ENCODE results near the gene ATG7.
"Not testable (repeated sequence)": the region's sequence is repeated elsewhere in the genome, so short reads cannot be mapped to it uniquely, and the experiment has no call there.

The ATG7 gene

DNA sequence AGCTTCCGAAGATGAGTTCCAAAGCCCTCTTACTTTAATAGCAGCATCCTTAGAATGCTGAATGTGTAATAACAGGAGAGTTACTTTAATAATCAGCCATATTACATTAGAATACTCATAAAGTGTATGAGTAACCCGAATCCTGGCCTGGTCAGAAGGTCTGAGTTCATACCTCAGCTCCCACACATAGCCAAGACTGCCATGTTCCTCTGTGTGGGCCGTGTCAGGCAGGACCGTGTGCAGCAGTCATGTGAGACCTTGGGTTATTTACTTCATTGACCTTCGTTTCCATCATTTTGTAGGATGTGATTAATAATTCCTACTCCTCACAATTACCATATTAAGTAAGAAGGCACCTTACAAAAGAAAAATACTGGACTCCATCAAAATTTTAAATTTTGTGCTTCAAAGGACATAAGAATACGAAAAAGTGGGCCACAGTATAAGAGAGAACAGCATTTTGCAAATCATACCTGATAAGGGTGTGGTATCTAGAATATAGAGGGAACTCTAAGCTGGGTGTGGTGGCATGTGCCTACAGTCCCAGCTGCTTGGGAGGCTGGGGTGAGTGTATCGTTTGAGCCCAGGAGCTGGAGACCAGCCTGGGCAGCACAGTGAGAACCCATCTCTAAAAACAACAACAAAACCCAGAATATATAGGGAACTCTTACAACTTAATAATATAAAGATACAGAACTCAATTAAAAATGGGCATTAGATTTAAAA lies 163.4 kb downstream of the ATG7 start:
- no peak for DNase-seq

DNA sequence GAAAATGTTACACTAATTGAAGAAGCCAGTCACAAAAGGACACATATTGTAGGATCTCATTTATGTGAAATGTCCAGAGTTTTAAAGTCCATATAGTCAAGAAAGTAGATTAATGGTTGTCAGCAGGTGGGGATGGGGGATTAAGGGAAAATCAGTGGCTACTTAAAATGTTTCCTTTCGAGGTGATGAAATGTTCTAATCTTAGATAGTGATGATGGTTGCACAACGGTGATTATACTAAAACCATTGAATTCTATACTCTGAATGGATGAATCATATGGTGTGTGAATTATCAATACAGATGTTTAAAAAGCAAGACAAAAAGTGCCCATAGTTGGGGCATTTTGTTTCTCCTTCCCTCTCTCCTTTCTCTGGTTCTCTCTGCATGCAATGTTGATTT lies 164.6 kb downstream of the ATG7 start:
- DNase-seq = no peak

DNA sequence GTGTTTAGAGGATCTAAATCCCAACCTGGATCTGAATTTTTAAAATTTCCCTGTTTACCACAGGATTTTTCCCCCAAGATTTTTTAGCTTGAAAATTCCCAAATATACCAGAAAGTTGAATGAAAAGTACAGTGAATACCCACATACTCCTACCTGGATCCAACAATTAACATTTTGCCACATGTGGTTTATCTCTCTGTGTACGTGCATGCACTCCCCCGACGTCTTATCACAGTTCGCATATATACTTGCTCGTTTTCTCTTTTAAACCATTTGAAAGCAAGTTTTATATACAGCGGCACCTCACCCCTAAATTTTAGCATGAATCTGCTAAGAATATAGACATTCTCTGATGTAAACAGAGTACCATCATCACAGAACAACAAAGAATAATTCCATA lies 165.3 kb downstream of the ATG7 start:
- DNase-seq = no peak

DNA sequence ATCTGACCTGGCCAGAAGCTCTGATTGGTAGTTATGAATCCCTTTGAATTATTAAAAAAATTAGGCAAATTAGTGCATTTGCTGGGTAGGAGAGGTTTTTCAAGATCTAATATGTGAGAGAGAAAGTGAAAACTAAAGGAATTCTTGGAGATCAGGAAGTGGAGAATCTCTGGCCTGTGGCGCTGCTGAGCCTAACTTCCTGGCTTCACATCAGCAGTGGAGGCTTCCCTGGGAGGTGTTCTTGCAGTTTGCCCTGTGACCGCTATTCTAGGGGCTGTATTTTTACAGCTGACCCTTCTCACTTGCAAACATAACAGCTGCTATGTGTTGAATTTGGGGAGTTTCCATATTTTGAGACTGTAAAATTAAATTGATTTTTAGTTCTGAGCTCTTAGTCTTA lies 166.4 kb downstream of the ATG7 start:
- no peak for DNase-seq

DNA sequence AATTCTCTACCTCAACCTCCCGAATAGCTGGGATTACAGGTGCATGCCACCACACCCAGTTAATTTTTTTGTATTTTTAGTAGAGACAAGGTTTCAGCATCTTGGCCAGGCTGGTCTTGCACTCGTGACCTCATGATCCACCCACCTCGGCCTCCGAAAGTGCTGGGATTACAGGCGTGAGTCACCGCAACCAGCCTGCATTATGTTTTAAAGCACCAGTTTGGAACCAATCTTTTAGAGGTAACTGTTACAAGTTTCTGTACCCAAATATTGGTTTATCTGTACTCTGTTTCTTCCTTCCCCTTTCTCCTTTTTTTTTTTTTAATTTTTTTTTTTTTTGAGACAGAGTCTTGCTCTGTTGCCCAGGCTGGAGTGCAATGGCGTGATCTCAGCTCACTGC lies 169.1 kb downstream of the ATG7 start:
- DNase-seq = not testable (repeated sequence)

DNA sequence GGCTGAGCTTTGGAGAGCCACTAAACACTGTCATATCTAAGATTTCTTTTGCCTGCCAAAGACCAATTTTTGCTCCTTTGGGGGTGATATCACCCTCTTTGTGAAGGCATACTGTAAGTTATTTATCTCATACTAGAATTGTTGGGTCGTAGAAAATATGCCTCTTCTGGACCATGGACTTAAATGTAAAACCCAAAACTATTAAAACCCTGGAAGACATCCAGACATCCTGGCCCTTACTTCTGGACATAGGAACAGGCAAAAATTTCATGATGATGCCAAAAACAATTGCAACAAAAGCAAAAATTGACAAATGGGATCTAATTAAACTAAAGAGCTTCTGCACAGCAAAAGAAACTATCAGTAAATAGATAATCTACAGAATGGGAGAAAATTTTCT lies 172.2 kb downstream of the ATG7 start:
- no peak for DNase-seq

DNA sequence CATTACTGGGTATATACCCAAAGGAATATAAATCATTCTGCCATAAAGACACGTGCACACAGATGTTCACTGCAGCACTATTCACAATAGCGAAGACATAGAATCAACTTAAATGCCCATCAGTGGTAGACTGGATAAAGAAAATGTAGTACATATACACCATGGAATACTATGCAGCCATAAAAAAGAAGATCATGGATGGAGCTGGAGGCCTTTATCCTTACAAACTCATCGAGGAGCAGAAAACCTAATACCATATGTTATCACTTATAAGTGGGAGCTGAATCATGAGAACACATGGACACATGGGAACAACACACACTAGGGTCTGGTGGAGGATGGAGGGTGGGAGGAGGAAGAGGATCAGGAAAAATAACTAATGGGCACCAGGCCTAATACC lies 173.0 kb downstream of the ATG7 start:
- DNase-seq = not testable (repeated sequence)

DNA sequence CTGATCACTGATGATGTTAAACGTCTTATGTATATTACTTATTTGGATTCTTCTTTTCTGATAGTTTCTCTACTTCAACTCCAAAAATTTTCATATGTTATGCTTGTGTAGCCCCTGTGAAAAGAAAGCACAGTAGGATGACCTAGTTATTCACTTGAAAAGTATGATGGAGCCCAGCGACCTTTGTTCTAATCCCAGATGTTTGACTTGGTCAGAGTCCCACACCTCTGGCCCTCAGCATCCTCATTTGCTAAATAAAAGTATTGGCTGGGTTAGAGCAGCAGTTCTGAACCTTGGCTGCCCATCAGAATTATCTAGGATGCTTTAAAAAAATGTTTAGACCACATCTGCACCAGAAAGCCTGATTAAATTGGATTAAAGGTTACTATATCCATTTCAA lies 173.7 kb downstream of the ATG7 start:
- peak; percentile 55 for DNase-seq

DNA sequence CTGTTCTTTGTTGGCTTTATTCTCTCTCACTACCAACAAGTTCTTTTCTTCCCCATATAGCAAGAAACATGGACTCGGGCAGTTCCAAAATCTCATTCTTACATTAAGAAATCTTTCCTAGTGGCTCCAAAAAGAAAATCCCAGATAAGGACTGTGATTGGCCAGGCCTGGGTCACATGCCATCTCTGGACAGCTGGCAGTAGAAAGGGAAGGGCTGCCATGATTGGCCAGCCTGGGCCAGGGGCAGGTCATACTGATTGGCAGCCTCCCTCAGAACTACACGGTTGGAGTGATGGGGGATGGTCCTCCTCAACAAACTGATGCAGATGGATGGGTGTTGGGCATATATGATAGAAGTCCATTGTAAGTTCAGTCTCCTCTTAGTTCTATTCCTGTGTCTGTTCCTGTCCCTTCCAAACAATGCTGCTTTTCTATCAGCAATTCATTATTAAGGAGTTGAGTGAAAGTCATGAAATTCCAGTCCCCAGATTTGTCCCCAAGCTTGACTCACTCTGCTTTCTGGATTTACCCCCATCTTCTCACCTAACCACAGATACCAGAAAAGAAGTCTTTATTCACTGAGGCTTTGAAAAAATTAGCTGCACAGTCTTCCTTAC lies 175.5 kb downstream of the ATG7 start:
- no peak for DNase-seq

DNA sequence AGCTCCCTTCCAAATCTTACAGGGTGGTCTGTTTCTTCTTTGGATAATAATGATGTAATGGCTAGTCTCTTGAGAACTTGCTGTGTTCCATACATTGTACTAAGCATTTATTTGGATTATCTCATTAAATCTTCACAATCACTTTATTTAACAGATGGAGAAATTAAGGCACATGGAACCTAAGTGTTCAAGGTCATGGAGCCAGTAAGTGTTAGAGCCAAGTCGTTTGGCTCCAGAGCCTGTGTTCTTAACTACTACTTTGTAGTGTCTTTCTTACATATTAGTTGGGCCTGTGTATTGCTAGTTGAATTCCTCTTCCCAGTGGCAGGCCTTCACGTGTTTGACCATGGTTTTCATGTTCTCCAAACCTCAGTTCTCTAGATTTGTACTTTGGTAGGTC lies 177.8 kb downstream of the ATG7 start:
- DNase-seq = no peak

DNA sequence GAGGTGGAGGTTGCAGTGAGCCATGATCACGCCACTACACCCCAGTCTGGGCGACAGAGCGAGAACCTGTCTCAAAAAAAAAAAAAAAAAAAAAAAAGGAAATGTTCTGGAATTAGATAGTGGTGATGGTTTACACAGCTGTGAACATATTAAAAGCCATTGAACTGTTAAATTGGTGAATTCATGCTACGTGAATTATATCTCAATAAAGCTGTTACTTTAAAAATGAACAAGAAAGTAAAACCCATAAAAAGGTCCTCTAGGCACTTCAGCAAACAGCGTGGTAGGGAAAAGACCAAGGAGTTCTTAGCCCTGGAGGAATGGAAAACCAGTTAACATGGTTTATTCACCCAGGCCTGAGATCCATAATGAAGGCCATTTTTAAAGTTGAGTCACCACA lies 180.1 kb downstream of the ATG7 start:
- no peak for DNase-seq

DNA sequence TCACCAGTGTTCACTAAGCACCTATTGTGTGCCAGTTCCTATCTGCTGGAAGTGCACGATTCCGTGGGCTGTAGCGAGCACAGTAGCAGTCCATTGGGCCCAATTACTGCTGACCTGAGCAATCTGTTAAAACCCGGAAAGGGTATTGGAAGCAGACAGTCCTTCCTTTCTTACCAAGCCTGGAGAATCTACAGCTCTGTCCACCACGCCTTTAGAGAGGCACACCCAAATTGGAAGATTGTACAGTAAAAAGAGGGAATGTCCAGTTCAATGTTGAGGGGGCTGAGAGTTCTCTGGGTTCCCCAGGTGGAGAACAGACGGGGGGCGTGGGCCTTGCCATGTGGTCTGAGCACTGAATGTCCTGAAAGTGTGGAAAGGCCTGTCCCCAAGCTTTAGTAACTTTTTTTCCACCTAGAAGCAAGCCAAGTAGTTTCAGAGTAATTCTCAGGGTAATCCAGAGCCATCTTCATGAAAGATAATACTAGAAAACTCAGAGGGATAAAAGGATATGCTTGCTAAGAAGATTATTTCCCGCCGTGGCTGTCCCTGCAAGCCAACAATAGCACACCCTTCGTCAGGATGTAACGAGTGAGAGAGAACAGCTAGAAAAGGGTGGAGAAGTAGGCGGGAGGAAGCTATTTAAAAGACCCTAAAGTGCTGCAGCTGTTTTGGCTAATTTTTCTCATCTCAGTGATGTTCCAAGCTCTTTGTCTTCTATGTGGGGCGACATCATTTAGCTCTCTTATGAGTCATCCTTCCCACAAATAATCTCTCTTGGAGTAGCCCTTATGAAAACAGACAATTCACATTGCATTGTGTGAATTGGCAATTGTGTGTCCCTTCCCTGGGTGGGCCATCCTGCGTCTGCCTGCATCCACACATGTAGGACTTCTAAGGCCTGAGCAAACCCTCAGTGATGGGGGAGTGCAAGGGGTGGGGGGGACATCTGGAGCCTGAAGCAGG lies 181.0 kb downstream of the ATG7 start:
- peak; percentile 53 for DNase-seq

DNA sequence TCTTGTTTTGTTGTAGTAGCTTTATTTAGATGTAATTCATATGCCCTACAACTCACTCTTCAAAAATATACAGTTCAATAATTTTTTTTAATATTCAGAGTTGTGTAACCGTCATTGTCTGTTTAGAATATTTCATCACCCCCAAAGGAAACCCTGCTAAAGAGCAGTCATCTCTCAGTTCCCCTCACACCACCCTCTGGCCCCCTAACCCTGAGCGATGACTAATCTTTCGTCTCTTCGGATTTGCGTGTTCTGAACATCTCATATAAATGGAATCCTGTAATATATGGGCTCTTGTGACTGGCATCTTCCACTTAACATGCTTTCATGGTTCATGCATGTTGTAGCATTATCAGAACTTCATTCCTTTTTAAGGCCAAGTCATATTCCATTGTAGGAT lies 183.8 kb downstream of the ATG7 start:
- no peak for DNase-seq

DNA sequence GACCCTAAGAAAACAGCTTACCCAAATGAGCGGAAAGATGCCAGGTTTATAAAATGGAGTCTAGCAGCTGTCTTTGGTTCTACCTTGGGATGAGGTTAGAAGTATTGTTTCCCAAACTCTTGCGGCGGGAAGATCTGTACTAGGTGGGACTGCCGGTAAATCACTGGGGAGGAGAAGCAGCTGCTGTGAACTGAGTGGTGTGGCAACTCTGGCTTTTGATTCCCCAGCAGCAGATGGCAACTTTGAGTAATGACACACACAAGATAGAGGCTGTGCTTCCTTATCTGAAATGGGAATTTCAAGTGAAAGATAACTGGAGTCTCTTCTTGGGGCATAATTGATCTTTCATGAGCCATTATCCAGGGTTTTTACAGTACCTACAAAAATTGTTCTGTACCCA lies 184.9 kb downstream of the ATG7 start:
- DNase-seq = no peak

DNA sequence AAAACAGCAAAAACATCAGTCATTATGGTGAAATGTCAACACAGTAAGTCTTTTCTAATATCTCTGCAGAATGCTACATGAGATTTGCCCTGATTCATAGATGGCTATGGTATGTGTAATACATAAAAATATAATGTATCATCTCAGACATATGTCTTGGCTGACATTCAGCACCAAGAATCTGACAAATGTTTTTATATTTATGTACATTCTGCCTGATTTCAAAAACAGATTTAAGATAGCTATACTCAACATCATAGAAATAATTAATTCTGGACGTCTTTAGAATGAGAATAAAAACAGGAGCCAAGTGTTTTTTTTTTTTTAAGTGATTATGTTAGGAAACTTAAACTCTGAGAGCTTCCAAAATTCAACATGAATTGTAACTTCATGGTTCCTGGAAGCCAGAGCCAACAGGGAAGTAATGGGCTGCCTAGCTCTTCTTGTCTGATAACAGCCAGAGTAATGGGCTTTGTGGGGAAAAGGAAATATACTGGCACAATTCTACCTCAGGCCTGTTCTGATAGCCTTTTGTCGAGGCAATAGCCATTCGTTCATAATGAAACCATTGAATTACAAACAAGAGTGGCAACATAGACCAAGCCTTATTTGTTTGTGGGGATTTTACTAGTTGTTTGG lies 187.1 kb downstream of the ATG7 start:
- no peak for DNase-seq

DNA sequence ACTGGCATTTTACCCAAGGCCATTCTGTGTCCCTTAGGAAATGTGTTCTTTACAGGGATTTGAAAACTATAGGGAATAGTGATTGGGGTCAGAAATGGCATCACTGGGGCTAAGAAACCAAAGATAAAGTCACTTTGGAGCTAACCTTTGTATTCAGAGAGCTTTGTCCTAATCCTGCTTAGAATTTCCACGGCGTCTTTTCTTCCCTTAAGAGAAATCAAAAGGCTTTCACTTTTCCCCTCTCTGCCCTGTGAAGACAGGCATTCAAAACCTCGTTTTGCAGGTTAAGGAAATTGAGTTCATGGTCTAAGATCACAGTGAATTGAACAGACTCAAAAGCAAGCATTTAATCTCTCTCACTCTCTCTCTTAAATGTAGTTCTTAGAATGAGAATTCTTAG lies 189.0 kb downstream of the ATG7 start:
- DNase-seq = no peak

DNA sequence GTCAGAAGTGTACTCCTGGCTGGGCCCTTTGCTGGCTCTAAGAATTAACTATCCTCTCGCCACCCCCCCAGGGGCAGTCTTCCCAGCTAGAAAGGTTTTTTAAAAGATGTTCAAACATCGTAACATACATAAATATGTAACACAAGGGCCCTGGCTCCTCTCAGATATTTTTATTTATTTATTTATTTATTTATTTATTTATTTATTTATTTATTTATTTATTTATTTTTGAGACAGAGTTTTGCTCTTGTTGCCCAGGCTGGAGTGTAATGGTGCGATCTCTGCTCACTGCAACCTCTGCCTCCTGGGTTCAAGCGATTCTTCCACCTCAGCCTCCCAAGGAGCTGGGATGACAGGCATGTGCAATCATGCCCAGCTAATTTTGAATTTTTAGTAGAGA lies 190.5 kb downstream of the ATG7 start:
- not testable (repeated sequence) for DNase-seq

DNA sequence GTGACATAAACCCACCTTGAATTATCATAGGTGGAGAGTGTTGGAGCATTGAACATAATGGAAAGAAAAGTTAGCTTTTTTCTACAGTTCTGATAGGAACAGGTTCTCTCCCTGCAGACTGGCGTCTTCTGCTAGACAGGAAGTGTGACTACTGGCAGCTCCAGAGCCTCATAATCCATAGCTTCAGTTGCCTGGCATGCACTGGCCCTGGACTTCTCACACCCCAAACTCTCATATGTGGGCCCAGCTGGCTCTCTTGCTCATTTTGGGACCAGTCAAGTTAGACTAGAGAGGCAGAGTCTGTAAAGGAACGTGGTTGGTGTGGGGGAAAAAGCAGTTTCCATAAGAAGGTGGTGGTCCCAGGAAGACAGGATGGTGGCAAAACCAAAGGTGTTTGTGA lies 191.4 kb downstream of the ATG7 start:
- DNase-seq = no peak

DNA sequence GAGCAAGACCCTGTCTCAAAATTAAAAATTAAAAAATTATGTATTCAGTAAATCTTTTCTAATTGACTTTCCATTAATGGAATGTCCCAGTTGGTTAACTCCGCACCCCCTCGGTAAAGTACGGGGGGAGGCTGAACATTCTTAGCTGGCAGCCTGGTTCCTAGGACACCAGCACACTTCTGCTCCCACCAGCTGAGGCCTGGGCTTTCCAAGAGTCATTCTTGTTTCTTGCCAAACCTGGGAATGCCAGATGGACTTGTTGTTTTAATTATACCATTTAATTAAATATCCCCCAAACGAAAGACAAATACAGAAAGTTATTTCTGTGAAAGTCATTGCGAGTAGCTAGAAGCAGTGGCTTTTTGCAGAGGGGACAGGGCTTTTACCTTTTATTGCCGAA lies 192.2 kb downstream of the ATG7 start:
- no peak for DNase-seq

DNA sequence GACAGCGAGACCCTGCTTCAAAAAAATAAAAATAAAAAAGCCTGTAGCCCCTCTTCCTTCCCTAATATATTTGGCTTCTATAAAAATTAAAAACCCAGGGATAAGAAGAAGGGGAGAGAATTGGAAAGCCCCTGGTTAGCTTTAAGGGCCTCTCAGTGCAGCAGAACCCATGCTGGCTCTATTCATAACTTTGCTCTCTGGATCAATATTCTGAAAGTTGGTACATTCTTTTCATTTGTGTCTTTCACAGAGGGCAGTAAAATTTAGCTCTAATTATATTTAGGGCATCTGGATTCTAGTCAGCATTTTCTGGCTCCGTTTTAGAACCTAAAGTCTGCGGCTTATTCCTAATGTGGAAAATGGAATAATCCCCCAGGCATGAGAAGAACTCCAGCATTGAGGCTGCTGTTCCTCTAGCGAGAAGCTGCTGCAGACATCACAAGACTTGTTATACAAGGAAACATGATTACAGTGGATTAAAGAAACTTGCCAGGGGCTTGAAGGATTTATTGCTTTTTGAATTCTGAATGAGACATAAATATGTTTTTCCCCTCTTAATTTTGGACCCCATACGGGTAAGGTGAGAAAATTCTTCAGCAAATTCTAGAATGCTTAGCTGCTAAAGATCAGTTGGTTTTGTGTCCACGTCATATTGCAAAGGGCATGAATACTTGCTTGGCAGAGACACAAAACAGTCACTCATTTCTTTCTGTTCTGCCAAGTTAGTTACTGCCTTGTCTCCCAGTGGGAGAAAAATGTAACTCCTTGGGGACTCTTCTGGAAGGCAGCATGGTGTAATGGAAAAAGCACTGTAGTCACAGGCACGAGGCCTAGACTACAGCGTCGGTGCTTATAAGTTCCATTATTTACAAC lies 193.8 kb downstream of the ATG7 start:
- peak; percentile 63 for DNase-seq

DNA sequence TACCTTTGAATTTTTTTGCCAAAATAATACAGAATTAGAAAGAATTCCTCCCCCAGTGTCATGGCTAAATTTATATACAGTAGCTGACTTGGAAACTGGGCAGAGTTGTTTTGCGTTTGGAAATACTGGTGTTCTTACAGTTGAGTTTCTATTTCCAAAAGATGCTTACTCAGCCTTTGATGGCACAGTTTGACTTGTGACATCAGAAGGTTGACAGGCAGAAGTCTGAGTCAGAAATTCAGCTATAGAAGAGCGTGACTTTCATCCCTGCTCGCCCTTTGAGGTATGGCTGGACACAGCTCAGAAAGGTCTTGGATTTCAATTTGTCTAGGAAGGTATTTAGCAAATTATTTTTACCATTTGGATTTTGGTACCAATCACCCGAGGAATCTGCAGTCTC lies 195.7 kb downstream of the ATG7 start:
- no peak for DNase-seq
